Right atrium auricular region (tissue), 2 donors: ENCODE results near the gene UBE2S. TPM values are rescaled to one million over a fixed set of nuclear protein-coding genes. Genes with fewer than 3 reads are reported as not detected.

Source experiments
- DNase-seq: peaks from one replicate; pipeline ENCODE4 v3.0.0-alpha.2; 2019; ENCODE audit warnings: low spot score
- H3K27ac ChIP-seq, 2 donors: fragments of 200-600 bp; sonication (generic); 1 replicate in 1 of 2; 2 replicates in 1 of 2; pipeline ENCODE4 v1.5.1; 2016 to 2019
- H3K27me3 ChIP-seq, 2 donors: fragments of 200-600 bp; sonication (generic); one replicate each; pipeline versions ENCODE4 v1.5.1 to v1.6.0; 2017 to 2019
- H3K36me3 ChIP-seq: fragments of 200-600 bp; sonication (generic); one replicate; pipeline ENCODE4 v1.5.1; 2016
- H3K4me1 ChIP-seq, 2 donors: fragments of 200-600 bp; sonication (generic); one replicate each; pipeline versions ENCODE4 v1.5.1 to v1.6.0; 2017 to 2019
- H3K4me3 ChIP-seq, 2 donors: fragments of 200-600 bp; sonication (generic); 1 replicate in 1 of 2; 2 replicates in 1 of 2; pipeline ENCODE4 v1.5.1; 2017 to 2019; ENCODE audit warnings: mild to moderate bottlenecking in 1 of 2, moderate library complexity in 1 of 2
- H3K9me3 ChIP-seq, 2 donors: fragments of 200-600 bp; sonication (generic); one replicate each; pipeline ENCODE4 v1.5.1; 2019
- CTCF ChIP-seq, 2 donors: fragments of 200-600 bp; sonication (generic); IDR thresholded peaks; one replicate each; pipeline ENCODE4 v1.5.1; 2019; ENCODE audit warnings: antibody characterized with exemption in 2 of 2
- total RNA-seq, 2 donors: library from RNA; depleted of rRNA; stranded (reverse); fragments of >200 nt; gene quantifications; one replicate each; pipeline ENCODE4 v1.1.0, GENCODE V29; 2016

UBE2S gene
- total RNA-seq, 2 donors from 2014 or later, result 19.1 to 22.0 TPM

DNA sequence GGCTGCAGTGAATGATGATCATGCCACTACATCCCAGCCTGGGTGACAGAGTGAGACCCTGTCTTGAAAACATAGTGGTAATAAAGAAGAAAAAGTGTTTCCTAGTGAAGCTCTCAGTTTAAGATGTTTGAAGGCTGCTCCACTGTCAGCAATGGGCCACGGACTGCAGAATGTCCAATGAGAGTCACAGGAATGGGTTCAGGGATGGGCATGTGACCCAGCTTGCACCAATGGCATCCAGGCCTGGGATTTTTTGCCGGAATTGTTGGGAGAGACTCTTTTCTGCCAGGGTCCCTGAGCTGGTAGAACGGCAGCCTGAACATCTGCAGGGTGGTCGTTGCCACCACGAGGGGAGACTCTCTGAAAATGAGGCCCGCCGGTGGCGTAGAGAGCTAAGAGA lies 29.3 kb upstream of the UBE2S start:
- TF ChIP-seq CTCF (IDR thresholded peaks at IDR 0.05), result no peak

DNA sequence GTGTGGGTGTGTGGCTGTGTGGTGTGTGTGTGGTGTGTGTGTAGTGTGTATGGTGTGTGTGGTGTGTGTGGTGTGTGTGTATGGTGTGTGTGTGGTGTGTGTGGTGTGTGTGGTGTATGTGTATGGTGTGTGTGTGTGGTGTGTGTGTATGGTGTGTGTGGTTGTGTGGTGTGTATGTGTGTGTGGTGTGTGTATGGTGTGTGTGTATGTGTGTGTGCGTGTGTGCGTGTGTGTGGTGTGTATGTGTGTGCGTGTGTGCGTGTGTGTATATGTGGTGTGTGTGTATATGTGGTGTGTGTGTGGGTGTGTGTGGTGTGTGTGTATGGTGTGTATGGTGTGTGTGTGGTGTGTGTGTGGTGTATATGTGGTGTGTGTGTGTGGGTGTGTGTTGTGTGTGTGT lies 27.4 kb upstream of the UBE2S start:
- Histone ChIP-seq H3K27ac (no peak overlapping the region), H3K4me3 (no peak overlapping the region), H3K9me3 (no peaks in the 10 kb centered on the region), H3K4me1 (no peaks in the 10 kb centered on the region), H3K36me3 (no peaks in the 10 kb centered on the region), H3K27me3 (peaks cover 0 to 23% of the 10 kb centered on the region in 2 donors)
- TF ChIP-seq CTCF (IDR thresholded peaks at IDR 0.05), result no peak
- no peak for DNase-seq

More for the DNA sequence above, 29.3 kb upstream of the UBE2S start:
- H3K4me1 ChIP-seq, result peaks cover 0 to 15% of the 10 kb centered on the region in 2 donors
- no peak overlapping the region for H3K27ac ChIP-seq
- peaks cover 9 to 41% of the 10 kb centered on the region in 2 donors for H3K27me3 ChIP-seq
- no peak overlapping the region for H3K4me3 ChIP-seq
- no peaks in the 10 kb centered on the region for H3K36me3 ChIP-seq
- DNase-seq, result no peak
- no peaks in the 10 kb centered on the region for H3K9me3 ChIP-seq

DNA sequence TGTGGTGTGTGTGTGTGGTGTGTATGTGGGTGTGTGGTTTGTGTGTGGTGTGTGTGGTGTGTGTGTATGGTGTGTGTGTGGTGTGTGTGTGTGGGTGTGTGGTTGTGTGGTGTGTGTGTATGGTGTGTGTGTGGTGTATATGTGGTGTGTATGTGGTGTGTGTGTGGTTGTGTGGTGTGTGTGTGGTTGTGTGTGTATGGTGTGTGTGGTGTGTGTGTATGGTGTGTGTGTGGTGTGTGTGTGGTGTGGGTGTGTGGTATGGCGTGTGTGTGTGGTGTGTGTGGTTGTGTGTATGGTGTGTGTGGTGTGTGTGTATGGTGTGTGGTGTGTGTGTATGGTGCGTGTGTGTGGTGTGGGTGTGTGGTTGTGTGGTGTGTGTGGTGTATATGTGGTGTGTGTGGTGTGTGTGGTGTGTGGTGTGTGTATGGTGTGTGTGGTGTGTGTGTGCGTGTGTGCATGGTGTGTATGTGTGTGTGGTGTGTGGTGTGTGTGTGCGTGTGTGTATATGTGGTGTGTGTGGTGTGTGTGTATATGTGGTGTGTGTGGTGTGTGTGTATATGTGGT lies 26.9 kb upstream of the UBE2S start:
- Histone ChIP-seq H3K36me3 (no peaks in the 10 kb centered on the region), H3K4me1 (no peaks in the 10 kb centered on the region), H3K27me3 (peaks cover 0 to 23% of the 10 kb centered on the region in 2 donors), H3K9me3 (no peaks in the 10 kb centered on the region), H3K4me3 (no peak overlapping the region), H3K27ac (no peak overlapping the region)
- no peak for TF ChIP-seq CTCF (IDR thresholded peaks at IDR 0.05)
- DNase-seq, result no peak

DNA sequence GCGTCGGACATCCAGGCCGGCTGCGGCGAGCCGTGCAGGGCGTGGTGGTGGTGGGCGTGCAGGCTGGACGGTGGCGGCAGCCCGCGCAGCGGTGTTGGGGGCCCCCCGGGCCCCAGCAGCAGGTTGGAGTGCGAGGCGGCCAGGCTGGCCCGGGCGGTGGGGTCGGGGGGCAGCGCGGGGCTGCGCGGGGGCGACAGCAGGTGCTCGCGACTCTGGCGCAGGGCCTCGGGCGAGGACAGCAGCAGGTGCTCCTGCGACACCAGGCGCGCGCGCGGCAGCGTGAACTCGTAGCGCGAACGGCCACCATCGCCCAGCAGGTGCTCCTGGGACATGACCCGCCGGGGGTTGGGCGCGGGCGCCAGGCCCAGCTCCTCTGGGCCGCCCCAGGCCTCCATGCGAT lies 25.7 kb upstream of the UBE2S start:
- no peaks in the 10 kb centered on the region for H3K4me1 ChIP-seq
- TF ChIP-seq CTCF (IDR thresholded peaks at IDR 0.05), result no peak
- H3K27me3 ChIP-seq, result peaks cover 0 to 16% of the 10 kb centered on the region in 2 donors
- DNase-seq, result no peak
- no peak overlapping the region for H3K4me3 ChIP-seq
- H3K36me3 ChIP-seq, result no peaks in the 10 kb centered on the region
- no peaks in the 10 kb centered on the region for H3K9me3 ChIP-seq
- no peak overlapping the region for H3K27ac ChIP-seq

DNA sequence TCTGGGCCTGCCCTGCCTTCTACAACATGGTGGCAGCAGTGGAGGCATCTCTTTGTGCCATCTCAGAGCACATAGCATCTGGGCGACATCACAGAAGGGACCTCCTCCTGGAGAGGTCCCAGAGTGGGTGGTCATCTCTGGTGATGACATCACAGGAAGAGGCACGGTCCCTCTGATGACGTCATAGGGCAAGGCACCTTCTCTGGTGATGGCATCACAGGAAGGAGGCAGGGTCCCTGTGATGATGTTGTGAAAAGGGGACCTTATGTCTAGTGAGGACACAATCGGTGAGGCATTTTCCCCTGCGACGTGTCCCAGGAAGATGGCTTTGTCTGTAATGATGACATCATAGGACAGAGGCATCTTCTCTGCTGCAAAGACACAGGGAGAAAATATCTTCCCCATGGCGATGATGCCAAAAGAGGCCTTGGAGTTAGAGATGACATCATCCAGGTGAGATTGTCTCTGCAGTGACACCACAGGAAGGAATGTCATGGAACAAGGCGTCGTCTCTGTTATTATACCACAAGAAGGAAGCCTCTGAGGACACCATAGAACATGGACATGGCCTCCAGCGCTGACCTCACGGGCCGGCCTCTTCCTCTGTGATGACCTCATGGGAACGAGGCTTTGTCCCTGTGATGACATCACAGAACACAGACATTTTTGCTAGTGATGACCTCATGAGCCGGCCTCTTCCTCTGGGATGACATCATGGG lies 24.8 kb upstream of the UBE2S start:
- no peaks in the 10 kb centered on the region for H3K4me1 ChIP-seq
- H3K36me3 ChIP-seq, result no peaks in the 10 kb centered on the region
- no peak for DNase-seq
- H3K27ac ChIP-seq, result no peak overlapping the region
- H3K27me3 ChIP-seq, result peaks cover 0 to 16% of the 10 kb centered on the region in 2 donors
- no peak for TF ChIP-seq CTCF (IDR thresholded peaks at IDR 0.05)
- no peak overlapping the region for H3K4me3 ChIP-seq
- no peaks in the 10 kb centered on the region for H3K9me3 ChIP-seq
